B cell (primary cell): ENCODE results near the gene ECM2. TPM values are rescaled to one million over a fixed set of nuclear protein-coding genes. Genes with fewer than 3 reads are reported as not detected.

Source experiments
- ATAC-seq: fragments of 200-7000 bp; cut with Tn5 transposase; one replicate; pipeline ENCODE4 v1.10.0; 2021; ENCODE audit warnings: low read depth, mild to moderate bottlenecking, moderate number of reproducible peaks, moderate library complexity
- CTCF ChIA-PET: fragments of 350-600 bp; sonication (Branson Sonifier 250); formaldehyde crosslinking; loops from one replicate; lab custom pipeline; 2021; ENCODE audit warnings: antibody characterized with exemption, inconsistent platforms; lab: Charles Lee
- POLR2A ChIA-PET: fragments of 350-600 bp; sonication (Branson Sonifier 250); formaldehyde crosslinking; loops from one replicate; lab custom pipeline; 2021; ENCODE audit warnings: antibody characterized with exemption; lab: Charles Lee
- DNase-seq: peaks from one replicate; pipeline ENCODE4 v3.0.0; 2013
- H2AFZ ChIP-seq: 2 replicates; pipeline ENCODE4 v1.6.1; 2012; ENCODE audit warnings: mild to moderate bottlenecking, low read depth, low read length; ENCODE audit not compliant: insufficient read depth, poor library complexity, severe bottlenecking
- H3K27ac ChIP-seq, 2 donors: 1 replicate in 1 of 2; 2 replicates in 1 of 2; pipeline ENCODE4 v1.5.1; 2012 to 2013; ENCODE audit warnings: low read length in 2 of 2, mild to moderate bottlenecking in 2 of 2, moderate library complexity in 1 of 2
- H3K27me3 ChIP-seq, 4 experiments: fragments of 200-600 bp in 1 of 4; sonication (generic) in 1 of 4; replicated peaks in 1 of 4; 1 replicate in 2 of 4; 2 replicates in 2 of 4; pipeline versions ENCODE4 v1.6.1 to v1.7.0; 2013 to 2016; ENCODE audit warnings: low read length in 3 of 4, mild to moderate bottlenecking in 2 of 4, mixed read lengths in 1 of 4, moderate library complexity in 1 of 4; ENCODE audit not compliant: insufficient read depth in 4 of 4, control insufficient read depth in 3 of 4; ENCODE audit errors: control extremely low read depth in 1 of 4
- H3K36me3 ChIP-seq, 2 experiments: replicated peaks in 1 of 2; 1 replicate in 1 of 2; 2 replicates in 1 of 2; pipeline versions ENCODE4 v1.6.1 to v1.7.1; 2013; ENCODE audit warnings: low read length in 1 of 2; ENCODE audit not compliant: insufficient read depth in 2 of 2, control insufficient read depth in 1 of 2; ENCODE audit errors: control extremely low read depth in 1 of 2, extremely low read depth in 1 of 2
- H3K4me1 ChIP-seq, 2 donors: fragments of 200-600 bp in 1 of 2; sonication (generic) in 1 of 2; 1 replicate in 1 of 2; 2 replicates in 1 of 2; pipeline versions ENCODE4 v1.5.1 to v1.6.1; 2013 to 2017; ENCODE audit warnings: low read length in 2 of 2; ENCODE audit not compliant: control insufficient read depth in 2 of 2, insufficient read depth in 2 of 2
- H3K4me2 ChIP-seq: replicated peaks from 2 replicates; pipeline ENCODE3; 2012; ENCODE audit warnings: mild to moderate bottlenecking, low read depth, low read length; ENCODE audit not compliant: poor library complexity, severe bottlenecking
- H3K4me3 ChIP-seq, 5 experiments: fragments of 200-600 bp in 1 of 5; sonication (generic) in 1 of 5; 1 replicate in 3 of 5; 2 replicates in 2 of 5; pipeline versions ENCODE4 v1.5.1 to v1.7.0; 2011 to 2016; ENCODE audit warnings: low read length in 4 of 5, mild to moderate bottlenecking in 4 of 5, low read depth in 2 of 5, control low read depth in 1 of 5, moderate library complexity in 1 of 5; ENCODE audit not compliant: insufficient read depth in 1 of 5; ENCODE audit errors: control extremely low read depth in 1 of 5, extremely low read depth in 1 of 5
- H3K79me2 ChIP-seq: fragments of 200-600 bp; sonication (generic); one replicate; pipeline ENCODE4 v1.6.0; 2016; ENCODE audit warnings: low read length; ENCODE audit not compliant: control insufficient read depth, insufficient read depth
- H3K9ac ChIP-seq: fragments of 200-600 bp; sonication (generic); 2 replicates; pipeline ENCODE4 v1.6.1; 2017; ENCODE audit warnings: mild to moderate bottlenecking, low read length, moderate library complexity
- H3K9me3 ChIP-seq, 3 donors: one replicate each; pipeline versions ENCODE4 v1.6.1 to v1.7.1; 2013; ENCODE audit warnings: low read length in 2 of 3; ENCODE audit not compliant: control insufficient read depth in 2 of 3, insufficient read depth in 1 of 3; ENCODE audit errors: control extremely low read depth in 1 of 3
- H4K20me1 ChIP-seq: 2 replicates; pipeline ENCODE4 v1.6.0; 2012; ENCODE audit warnings: mild to moderate bottlenecking, low read length; ENCODE audit not compliant: insufficient read depth, control insufficient read depth, poor library complexity, severe bottlenecking
- H3K27ac Mint-ChIP-seq: one replicate; pipeline ENCODE4 v1.8.0; 2021; ENCODE audit warnings: mixed read lengths
- H3K27me3 Mint-ChIP-seq: one replicate; pipeline ENCODE4 v1.8.0; 2021; ENCODE audit warnings: mixed read lengths
- H3K4me1 Mint-ChIP-seq: one replicate; pipeline ENCODE4 v1.8.0; 2021; ENCODE audit warnings: mixed read lengths
- H3K4me3 Mint-ChIP-seq: one replicate; pipeline ENCODE4 v1.8.0; 2021; ENCODE audit warnings: mixed read lengths
- H3K9me3 Mint-ChIP-seq: one replicate; pipeline ENCODE4 v1.8.0; 2022; ENCODE audit warnings: mixed read lengths; ENCODE audit not compliant: insufficient read depth
- EZH2 ChIP-seq: IDR thresholded peaks from 2 replicates; pipeline ENCODE4 v1.6.1; 2012; ENCODE audit warnings: borderline replicate concordance, low read depth, mild to moderate bottlenecking, moderate library complexity, low read length; ENCODE audit not compliant: insufficient read depth, poor library complexity, severe bottlenecking
- WGBS: methylation state at CpG from one replicate; pipeline ENCODE4 v1.1.5; 2013; ENCODE audit warnings: missing lambda C conversion rate; ENCODE audit not compliant: insufficient coverage; 5-methylcytosine and 5-hydroxymethylcytosine counted together
- intact Hi-C: fragments of 100-400 bp; cut with micrococcal nuclease; formaldehyde crosslinking; loops from one replicate; pipeline ENCODE4 v1.10.0; 2022
- polyA plus RNA-seq: library from polyadenylated mRNA; depleted of rRNA; stranded (reverse); fragments of >200 nt; gene quantifications from 2 replicates; pipeline ENCODE4 v1.2.3, GENCODE V29; 2012
- total RNA-seq, 2 donors: library from RNA; stranded (reverse); fragments of 120-200 nt in 1 of 2; gene quantifications; 1 replicate in 1 of 2; 2 replicates in 1 of 2; pipeline versions ENCODE4 v1.2.3 to v1.2.4, GENCODE V29; 2013 to 2022
- TF ChIP-seq, protein P1 (sequence below): fragments of 200-600 bp; IDR thresholded peaks from one replicate; pipeline ENCODE4 v1.8.0; 2022; ENCODE audit warnings: antibody characterized with exemption, mild to moderate bottlenecking

The ECM2 gene
- total and polyA plus RNA-seq, 2 donors (not counting 1 experiment from before 2014, with no cell fraction given): not detected

DNA sequence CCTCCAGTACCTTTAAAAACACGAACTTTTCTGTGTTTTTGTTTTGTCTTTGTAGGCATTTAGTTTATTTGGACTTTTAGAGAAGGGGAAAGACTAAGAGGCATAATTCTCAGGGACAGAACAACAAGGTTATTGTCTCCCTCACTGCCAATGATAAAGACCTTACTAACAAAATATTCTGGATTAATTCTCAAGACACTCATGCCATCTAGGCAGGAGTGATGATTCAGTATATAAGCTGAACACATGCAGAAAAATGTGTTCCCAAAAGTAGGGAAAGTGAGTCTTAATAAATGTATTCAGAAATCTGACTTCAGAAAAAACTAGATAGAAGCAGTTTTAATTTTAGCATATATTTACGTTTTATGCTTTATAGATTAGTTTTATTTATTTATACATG, 36.1 kb downstream of the ECM2 start:
- DNase-seq (no peak), ATAC-seq (no peak)
- Mint-ChIP-seq H3K9me3 (no peaks in the 10 kb centered on the region), H3K27ac (no peak overlapping the region), H3K4me1 (no peaks in the 10 kb centered on the region), H3K27me3 (no peaks in the 10 kb centered on the region), H3K4me3 (no peak overlapping the region)
- POLR2A ChIA-PET: no interaction called here
- Histone ChIP-seq H3K9ac (no peak overlapping the region), H3K4me3 (no peak overlapping the region), H3K27ac (no peak overlapping the region), H4K20me1 (no peaks in the 10 kb centered on the region), H3K4me1 (no peaks in the 10 kb centered on the region), H3K36me3 (no peaks in the 10 kb centered on the region), H3K4me2 (no peak overlapping the region), H3K9me3 (no peaks in the 10 kb centered on the region), H2AFZ (no peak overlapping the region), H3K27me3 (no peaks in the 10 kb centered on the region), H3K79me2 (no peaks in the 10 kb centered on the region)
- no CpG with 5 or more reads among the region's 2 CpGs for WGBS
- TF ChIP-seq, protein P1, sequence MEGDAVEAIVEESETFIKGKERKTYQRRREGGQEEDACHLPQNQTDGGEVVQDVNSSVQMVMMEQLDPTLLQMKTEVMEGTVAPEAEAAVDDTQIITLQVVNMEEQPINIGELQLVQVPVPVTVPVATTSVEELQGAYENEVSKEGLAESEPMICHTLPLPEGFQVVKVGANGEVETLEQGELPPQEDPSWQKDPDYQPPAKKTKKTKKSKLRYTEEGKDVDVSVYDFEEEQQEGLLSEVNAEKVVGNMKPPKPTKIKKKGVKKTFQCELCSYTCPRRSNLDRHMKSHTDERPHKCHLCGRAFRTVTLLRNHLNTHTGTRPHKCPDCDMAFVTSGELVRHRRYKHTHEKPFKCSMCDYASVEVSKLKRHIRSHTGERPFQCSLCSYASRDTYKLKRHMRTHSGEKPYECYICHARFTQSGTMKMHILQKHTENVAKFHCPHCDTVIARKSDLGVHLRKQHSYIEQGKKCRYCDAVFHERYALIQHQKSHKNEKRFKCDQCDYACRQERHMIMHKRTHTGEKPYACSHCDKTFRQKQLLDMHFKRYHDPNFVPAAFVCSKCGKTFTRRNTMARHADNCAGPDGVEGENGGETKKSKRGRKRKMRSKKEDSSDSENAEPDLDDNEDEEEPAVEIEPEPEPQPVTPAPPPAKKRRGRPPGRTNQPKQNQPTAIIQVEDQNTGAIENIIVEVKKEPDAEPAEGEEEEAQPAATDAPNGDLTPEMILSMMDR: no peak
- TF ChIP-seq EZH2: no peak
- intact Hi-C loops: no loop called here
- CTCF ChIA-PET: no interaction called here

DNA sequence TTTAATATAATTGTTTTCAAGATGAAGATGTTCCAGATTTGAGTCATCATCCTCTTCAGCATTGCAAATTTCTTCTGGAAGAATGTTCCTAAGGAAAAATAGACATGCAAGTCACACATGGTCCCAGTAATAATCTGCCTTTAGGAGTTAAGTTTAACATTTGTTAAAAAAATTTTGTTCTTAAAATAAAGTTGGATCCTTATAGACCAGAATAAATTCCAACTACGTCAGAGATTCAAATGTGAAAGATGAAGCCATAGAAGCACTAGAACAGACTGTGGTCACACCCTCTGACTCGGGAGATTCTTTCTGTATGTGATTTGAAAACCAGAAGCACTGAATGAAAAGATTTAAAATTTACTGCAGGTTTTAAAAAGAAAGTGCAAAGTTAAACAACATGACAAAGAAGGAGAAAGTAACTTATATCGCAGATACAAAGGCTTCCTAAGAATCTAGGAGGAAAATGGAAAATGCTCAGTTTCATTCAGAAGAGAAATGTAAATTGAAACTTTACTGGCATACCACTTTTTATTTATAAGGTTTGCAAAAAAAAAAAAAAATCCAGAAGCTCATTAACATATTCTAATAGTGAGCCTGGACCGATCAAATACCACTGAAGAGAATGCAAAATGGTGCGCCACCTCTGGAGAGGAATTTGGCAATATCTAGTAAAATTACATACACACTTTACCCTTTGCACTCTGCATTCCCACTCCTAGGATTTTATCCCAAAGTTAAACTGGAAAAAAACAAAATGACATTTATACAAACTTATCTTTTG, 39.2 kb downstream of the ECM2 start:
- Histone ChIP-seq H3K9ac (no peak overlapping the region), H3K4me2 (no peak overlapping the region), H3K79me2 (no peaks in the 10 kb centered on the region), H3K36me3 (no peaks in the 10 kb centered on the region), H3K27me3 (no peaks in the 10 kb centered on the region), H2AFZ (no peak overlapping the region), H3K4me3 (no peak overlapping the region), H3K9me3 (no peaks in the 10 kb centered on the region), H4K20me1 (no peaks in the 10 kb centered on the region), H3K27ac (no peak overlapping the region), H3K4me1 (no peaks in the 10 kb centered on the region)
- DNase-seq (no peak), ATAC-seq (no peak)
- Mint-ChIP-seq H3K27me3 (no peaks in the 10 kb centered on the region), H3K9me3 (no peaks in the 10 kb centered on the region), H3K4me1 (no peaks in the 10 kb centered on the region), H3K27ac (no peak overlapping the region), H3K4me3 (no peak overlapping the region)
- WGBS: no CpG with 5 or more reads among the region's 5 CpGs
- TF ChIP-seq, protein P1: no peak
- no peak for TF ChIP-seq EZH2
- CTCF ChIA-PET: no interaction called here
- intact Hi-C loops: no loop called here
- POLR2A ChIA-PET: no interaction called here
